Measurements from ENCODE around the gene EGF.
"Not testable (repeated sequence)": the region's sequence is repeated elsewhere in the genome, so short reads cannot be mapped to it uniquely, and the experiment has no call there.

EGF gene

DNA sequence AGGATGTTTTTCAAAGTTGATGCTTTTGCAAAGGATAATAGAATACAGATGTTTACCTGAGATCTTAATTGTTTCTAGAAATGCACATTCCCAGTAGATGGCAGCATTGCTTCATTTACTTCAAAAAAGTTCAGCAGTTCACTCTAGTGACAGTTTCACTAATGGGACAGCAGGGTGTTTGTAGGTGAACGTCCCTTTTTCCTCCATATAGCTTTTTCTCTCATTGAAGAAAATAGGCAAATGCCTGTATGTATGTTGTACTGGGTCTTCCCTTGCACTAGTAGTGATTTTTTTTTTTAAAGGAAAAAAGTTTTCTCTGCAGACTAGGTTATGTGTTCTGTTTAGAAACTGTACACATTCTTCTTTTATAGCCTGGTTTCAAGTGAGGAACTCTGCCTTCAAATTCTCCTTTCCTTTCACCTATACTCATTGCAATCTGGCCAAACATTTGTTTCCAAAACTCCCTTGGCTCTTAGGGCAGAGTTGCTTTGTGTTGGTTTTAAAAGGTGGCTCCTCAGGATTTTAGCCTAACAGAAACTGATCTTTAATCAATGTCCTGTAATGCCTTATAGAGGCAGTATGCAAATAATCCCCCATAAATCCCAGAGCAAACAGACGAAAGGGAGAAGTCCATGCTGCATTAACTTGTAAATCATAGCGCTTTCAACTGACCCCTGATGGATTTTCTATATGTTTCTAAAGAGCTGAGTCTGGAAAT, 86.3 kb downstream of the EGF start:
- no peak for DNase-seq

DNA sequence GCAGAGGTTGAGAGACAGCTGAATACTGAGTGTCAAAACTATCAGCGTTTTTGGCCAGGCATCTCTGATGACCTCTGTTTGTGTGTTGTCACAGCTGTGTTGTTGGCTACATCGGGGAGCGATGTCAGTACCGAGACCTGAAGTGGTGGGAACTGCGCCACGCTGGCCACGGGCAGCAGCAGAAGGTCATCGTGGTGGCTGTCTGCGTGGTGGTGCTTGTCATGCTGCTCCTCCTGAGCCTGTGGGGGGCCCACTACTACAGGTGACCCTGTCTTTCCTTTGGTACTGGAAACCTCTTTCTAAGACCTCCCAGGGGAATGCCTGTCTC, 86.9 kb downstream of the EGF start:
- no peak for DNase-seq

DNA sequence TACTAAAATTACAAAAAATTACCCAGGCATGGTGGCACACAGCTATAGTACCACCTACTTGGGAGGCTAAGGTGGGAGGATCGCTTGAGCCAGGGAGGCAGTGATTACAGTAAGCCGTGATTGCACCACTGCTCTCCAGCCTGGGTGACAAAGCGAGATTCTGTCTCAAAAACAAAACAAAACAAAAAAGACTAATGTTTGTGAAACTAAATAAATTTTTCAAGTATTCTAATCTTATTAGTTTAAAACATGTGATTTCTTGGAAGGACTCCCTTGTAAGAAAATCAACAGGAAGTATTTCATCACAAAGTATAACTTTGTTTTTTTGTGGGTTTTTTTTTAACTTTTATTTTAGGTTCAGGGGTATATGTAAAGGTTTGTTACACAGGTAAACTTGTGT, 89.6 kb downstream of the EGF start:
- DNase-seq = no peak

DNA sequence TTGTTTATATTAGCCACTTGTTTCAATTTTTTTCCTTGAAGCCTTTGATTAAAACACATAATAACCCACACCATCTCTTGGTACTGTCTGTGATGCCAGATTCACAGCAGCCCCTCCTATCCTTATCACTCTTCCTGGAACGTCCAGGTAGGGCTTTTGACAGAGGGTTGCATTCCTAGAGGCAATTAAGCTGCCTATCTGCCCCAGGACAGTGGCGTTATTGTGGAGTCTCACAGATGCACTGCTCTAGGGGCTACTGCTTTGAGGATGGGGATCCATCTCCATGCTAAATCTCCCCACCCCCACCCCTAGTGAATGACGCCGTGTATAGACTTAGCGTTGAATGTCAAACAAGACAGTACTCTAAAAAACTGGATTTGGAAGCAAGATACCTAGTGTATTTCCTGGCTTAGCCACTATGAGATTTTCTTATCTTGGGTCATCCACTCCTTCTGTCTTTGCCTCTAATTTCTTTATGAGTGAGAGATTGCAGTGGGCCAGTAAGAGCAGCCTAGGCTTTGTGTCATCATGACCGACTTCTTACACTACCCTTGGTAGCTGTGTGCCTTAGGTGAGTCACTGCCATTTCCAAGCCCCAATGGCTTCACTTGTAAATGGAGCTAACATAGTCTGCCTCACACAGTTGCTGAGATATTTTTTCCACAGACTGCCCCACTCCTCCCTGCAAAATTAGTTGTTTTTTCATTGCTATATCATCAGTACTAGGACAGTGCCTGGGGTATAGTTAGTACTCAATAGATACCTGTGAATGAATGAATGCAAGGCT, 90.9 kb downstream of the EGF start:
- no peak for DNase-seq

DNA sequence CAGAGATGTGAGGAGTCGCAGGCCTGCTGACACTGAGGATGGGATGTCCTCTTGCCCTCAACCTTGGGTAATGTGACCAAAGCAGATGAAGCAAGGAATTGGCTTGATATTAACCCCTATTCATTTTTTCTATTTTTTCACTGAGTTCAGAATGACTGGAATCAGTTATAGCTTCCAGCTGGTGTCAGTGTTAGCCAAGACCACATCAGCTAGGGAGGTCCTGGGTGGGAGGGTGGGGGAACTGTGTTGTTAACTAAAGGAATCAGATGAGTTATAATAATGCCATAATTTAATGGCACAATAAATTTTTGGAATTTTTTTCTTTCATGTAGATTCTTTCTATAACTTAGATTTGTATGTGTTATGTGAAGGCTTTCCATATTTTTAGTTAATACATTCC, 91.9 kb downstream of the EGF start:
- no peak for DNase-seq

DNA sequence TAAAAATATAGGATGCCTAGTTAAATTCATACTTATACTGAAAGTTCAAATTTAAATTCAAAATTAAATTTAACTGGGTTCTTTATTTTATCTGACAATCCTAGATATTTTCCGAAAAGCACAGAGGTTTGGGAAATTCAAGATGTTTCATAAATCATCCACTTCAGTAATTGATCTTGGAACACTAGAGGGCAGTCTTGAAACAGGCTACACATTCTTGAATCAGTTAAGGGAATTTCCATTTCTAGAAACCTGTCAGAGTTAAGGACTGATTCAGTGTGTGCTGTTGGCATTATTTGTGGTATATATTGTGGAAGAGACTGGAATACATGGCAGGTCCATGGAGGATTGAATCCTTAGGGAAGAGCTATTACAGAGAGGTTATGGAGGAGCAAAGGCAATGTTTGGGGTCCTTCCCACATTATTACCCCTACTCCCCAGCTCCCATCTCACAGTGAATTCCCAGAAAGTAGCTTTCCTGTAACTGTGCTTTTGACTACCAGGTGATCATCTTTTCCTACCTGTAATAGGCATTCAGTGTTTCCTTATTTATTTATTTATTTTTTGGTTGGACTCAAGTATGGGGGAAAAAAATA, 92.9 kb downstream of the EGF start:
- DNase-seq = no peak

DNA sequence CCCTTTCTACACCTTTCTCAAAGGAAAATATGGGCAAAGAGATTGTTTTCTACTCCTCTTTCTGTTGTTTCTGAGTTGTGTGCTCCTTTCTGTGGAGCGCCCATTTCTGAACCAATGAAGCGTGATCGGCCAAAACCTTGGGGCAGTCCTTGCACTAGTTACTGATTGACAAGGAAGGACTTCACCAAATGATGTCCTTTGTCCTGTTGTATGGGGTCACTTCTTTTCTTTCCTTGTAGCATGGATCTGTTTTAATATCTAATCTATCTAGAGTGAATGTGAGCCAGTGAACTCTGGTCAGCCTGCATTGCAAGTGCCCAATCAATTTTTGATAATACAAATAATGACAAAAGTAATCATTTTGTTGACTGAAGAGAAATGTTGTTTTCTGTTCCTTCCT, 94.5 kb downstream of the EGF start:
- DNase-seq = no peak

DNA sequence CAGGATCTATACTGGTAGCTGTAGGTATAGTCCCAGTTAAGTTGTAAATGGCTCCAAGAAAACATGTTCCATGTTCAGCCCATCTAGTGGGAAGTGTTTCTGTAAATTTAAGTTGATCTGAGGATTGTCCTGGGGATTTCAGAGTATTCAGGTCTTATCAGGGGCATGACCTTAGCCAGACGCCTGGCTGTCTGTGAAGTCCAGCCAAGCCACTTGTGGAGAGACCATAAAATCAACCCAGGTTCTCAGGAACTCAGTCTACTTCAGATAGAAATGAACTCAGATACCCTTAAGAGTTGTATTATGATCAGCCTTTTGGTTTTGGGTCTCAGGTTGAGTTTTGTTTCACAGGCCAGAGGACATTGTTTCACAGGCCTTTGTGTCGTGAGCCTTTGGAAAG, 95.9 kb downstream of the EGF start:
- no peak for DNase-seq

DNA sequence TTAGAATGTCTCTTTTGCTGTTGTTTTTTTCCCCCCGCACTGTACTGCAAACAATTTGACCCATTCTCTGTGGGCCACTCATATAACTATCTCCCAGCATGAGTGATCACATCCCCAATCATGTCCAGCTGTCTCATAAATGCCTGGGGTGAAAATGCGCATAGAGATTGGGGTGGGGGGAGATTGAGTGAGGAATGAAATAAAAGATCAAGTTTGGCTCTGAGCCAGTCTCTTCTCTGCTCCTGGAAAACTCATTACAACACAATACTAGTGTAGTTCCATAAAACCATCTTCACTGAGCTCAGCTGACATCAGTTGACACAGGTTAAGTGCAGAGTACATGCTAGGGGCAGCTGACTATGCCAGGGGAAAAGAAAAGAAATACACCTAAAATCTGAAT, 96.9 kb downstream of the EGF start:
- no peak for DNase-seq

DNA sequence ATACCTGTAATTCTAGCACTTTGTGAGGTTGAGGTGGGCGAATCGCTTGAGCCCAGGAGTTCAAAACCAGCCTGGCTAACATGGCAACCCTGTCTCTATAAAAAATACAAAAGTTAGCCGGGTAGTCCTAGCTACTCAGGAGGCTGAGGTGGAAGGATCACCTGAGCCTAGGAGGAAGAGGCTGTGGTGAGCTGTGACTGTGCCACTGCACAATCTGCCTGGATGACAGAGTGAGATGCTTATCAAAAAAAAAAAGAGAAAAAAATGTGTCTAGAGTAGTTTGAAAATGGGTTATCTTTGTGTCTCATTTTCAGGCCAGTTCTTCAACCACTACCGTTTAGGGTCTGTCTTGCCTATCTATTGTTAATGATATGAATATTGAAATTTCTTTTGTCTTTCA, 98.1 kb downstream of the EGF start:
- DNase-seq = no peak

DNA sequence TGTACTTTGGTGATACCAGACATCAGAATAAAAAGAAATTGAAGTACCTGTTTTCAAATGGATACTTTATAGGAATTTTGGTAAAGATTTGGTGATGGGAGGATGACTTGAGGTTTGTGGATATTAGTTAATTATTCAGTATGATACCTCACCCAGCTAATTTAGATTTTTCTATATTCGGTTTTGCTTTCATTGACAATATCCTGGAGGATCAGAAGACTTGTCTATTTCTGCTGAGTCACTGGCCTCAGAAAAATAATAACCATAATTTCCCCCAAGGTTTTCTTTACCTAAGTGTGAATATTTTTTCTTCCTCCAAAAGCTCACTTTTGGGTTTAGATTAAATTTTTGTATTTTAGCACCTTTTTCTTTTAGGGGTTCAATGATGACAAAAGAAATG, 100.2 kb downstream of the EGF start:
- DNase-seq = no peak

DNA sequence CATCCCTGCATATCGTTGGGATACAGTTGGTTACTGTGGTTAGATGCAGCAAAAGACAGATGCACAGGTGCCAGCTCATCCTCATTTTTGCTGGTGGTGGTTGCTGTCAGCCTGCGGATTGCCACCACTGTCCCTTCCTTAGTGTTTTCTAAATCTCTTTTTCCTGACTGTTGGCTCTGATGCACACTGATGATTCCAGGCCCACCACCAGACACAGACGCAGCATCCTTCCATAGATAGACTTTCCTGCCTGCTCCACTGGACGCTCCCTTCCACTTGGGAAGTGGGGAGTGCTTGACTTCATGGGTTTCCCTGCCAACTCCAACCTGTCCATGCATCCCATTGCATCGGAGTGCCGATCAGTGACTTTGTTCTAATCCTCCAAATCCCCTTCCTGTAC, 101.5 kb downstream of the EGF start:
- DNase-seq = no peak

DNA sequence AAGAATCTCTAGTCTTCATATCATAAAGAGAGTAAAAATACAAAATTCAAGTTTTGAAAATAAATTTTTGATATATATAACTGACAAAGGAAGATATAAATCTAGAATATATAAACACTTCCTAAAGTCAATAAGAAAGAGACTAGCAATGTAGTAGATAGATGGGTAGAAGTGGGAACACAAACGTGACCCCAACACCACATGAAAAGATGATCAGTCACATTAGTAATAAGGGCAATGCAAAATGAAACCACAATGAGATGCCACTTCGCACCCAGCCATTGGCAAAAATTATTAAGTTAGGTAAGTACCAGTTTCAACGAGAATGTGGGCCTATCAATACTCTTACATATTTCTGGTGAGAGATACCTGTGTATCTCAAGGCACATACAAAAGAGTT, 106.5 kb downstream of the EGF start:
- no peak for DNase-seq

DNA sequence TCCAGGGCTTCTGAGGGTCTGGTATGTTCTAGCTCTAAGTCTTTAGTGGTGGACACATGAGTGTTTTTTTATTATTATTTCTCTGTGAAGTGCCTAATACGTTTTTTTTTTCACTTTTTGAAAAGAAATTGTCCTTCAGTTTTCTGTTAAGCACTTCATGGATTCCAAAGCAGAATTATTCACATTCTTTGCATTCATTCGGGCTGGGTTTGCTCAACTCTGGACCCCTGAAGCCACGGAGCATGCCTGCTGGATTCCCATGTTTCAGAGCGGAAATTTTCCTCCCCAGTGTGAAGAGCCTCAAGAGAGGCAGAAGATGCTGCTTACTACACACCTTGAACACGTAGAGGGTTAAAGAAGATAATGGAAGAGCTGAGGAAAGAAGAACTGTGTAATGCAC, 107.5 kb downstream of the EGF start:
- DNase-seq = no peak

DNA sequence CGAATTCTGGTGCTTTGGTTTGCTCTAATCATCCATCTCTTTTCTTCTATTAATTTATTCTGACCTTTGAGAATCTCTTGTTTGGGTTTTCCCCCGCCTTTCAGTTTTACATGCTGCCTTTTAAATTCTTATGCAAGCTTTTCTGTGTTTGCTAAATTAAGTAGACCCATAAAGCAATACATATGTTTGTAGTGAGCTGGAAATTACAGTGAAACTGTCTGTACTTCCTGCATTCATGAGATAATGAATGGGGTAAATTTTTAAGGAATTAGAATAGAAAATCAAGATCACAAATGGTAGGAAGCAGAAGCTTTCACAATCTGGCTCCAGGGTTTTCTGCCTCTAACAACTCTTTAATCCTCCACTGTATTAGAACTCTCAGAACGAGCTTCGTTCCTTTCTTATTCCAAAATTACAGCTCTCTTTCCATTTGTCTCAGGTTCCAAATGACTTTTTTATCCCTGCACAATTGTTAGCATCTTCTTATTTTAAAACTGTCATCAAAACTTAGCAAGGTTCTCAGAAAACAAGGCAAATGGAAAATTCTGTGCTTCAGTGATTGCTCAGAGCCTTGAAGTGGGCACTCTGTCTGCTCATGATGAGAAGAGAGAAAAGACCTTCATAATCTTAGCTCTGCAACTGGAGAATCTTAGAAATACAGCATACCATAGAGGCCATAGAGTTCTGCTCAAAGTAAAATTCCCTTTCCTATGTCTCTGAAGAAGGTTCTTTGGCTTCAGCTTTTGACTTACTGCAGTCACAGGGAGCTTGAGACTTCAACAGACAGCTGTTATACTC, 108.2 kb downstream of the EGF start:
- DNase-seq = no peak

DNA sequence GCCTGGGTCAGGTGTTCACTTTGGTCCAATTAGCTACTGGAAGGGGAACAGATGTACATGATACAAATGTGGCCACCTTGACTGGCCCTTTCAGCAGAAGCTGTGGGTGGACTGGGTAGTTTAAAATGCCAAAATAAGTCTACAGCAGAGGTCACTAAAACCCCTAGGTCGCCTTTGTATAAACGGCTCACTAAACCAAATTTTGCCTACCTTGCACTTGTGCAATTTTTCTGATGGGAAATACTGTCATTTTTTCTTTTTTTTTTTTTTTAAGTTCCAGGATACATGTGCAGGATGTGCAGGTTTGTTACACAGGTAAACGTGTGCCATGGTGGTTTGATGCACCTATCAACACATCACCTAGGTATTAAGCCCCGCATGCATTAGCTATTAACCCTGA, 109.8 kb downstream of the EGF start:
- no peak for DNase-seq

DNA sequence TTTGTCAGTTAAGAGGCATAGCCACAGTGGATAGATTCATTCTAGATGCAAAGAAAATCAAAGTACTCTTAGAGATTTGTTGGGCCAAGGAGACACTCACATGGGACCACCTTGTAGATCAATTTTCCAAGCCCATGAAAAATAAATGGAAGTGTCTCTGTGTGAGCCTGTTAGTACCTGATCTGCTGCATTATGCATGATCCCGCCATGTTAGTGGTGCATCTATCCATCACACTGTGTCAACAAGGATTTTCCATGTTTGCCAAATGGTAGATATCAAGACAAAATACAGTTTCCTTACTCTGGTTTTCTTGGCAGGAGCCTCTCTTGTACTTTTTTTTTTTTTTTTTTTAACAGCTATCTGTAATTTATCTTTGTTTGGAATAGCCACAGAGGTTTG, 112.4 kb downstream of the EGF start:
- DNase-seq = no peak

DNA sequence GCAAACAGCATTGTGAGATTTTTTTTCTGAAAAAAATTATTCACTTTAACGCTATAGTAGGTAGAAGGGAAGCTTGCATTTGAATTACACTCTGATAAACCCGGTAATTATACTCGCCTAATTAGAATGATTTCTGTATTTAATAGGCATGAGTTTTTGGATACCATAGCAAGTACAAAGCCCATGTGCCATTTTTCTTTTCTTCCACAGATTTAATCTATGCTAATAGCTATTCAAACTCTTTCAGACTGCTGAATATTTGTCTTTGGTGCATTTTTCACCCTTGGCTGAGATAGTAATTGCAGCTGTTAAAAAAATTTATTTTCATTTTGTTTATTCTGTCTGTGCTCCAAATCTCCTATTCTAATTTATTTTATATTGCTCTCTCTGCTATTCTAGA, 113.0 kb downstream of the EGF start:
- DNase-seq = no peak

DNA sequence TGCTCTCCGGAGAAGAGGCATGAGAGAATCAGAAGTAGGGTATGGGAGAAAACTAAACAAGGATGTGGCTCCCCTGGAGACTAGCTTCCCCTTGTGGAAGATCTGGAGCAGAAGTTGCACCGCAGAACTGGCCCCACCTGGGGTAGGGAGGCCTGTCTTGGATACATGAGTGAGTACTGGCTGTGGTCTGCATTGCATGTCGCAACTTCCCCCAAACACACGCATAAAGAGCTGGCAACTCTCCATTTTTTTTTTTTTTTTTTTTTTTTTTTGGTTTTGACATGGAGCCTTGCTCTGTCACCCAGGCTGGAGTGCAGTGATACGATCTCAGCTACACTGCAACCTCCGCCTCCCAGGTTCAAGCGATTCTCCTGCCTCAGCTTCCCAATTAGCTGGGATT, 119.9 kb downstream of the EGF start:
- DNase-seq = no peak

DNA sequence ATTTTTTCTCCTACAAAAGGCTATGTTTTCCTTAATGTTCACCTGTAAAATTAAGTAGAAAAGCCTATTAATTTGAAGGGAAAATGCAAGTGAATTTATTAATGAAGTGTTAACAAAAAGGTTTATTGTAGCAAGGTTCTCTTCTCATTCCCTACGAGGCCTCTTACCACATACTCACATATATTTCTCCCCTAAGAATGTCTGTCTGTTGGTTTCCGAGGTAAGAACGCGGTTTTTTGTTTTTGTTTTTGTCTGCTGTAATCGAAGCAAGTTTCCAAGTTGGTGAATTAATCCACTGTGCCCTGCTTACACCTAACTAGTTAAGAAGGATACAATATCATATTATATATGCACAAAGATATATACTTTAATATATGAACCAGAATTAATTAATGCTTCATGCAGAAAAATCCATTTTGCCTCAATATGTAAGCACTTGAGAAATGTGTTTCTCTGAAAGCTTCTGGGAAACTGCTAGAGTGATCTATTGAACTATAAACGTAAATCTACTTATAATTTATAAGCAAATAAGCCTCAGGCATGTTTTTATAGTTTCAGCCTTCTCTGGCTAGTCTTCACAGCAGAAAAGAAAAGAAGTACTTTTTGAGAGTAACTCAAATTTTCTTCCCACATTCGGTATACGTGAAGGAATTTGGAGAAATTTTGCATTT, 120.8 kb downstream of the EGF start:
- DNase-seq = no peak

DNA sequence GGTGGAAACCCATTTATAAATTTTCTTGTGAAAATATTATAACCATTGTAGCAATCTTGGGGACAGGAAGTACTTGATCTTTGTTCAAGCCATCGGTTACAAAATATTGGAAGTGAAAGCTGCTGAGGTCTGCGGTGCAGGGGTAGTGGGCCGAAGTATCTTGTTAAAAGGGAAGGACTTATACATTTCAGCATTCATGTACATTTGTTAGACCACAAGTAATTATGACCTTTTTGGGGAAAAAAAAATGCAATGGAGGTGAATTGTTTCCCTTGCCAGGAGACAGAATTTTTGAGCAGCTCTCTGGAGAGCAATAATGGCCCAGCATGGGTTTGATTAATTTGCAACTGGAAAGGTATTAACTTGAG, 121.3 kb downstream of the EGF start:
- no peak for DNase-seq

DNA sequence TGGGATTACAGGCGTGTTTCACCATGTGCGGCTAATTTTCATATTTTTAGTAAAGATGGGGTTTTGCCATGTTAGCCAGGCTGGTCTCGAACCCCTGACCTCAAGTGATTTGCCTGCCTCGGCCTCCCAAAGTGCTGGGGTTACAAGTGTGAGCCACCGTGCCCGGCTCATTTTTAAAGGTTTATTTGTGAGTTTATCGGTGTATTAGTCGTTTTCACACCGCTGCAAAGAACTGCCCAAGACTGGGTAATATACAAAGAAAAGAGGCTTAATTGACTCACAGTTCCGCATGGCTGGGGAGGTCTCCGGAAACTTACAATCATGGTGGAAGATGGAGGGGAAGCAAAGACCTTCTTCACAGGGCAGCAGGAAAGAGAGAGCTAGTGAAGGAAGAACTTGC, 126.5 kb downstream of the EGF start:
- not testable (repeated sequence) for DNase-seq

DNA sequence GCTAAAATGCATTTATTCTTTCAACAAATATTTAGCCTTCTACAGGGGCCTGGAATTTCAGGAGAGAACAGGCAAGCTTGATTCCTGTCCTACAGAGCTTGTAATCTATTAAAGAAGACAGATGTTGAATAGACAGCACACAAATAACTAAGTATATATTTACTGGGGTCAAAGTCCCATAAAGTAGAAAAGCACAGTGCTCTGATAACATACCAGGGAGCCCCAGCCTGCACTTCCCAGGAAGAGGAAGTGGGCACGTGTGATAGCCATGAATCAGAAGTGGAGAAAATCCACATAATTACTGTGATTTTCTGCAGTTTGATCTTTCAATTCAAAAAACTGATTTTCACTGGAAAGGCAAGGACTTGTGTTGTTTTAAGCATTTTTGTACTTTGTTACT, 129.1 kb downstream of the EGF start:
- DNase-seq = no peak

Measured in NCI-H187 (cell line).